GM18517 (cell line): ENCODE measurements around the gene SPECC1L.

ENCODE experiments used
- ATAC-seq: cut with Tn5 transposase; IDR thresholded peaks from one replicate; pipeline ENCODE4 v1.9.1; 2021; ENCODE audit warnings: mild to moderate bottlenecking, moderate library complexity; ENCODE audit not compliant: unreplicated experiment

SPECC1L gene

DNA sequence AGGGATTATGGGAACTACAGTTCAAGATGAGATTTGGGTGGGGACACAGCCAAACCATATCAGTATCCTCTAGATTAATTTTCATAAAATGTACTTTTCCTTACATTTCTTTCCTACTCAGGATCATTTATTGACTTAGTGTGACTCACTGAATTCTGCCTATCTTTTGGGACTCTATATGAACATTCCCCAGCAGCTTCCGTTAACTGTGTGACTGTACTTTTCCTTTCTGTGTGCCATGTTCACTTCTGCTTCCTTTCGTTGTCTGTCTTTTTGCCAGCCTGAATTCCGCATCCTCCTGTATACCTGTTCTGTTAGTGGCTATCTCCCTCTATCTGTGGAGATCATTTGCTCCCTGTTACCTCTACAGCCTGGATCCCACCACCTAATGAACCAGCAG is 48.8 kb downstream of the SPECC1L start:
- no peak for ATAC-seq

DNA sequence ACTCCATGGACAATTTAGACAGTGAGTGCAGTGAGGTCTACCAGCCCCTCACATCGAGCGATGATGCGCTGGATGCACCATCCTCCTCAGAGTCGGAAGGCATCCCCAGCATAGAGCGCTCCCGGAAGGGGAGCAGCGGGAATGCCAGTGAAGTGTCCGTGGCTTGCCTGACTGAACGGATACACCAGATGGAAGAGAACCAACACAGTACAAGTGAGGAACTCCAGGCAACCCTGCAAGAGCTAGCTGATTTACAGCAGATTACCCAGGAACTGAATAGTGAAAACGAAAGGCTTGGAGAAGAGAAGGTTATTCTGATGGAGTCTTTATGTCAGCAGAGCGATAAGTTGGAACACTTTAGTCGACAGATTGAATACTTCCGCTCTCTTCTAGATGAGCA is 51.4 kb downstream of the SPECC1L start:
- no peak for ATAC-seq

DNA sequence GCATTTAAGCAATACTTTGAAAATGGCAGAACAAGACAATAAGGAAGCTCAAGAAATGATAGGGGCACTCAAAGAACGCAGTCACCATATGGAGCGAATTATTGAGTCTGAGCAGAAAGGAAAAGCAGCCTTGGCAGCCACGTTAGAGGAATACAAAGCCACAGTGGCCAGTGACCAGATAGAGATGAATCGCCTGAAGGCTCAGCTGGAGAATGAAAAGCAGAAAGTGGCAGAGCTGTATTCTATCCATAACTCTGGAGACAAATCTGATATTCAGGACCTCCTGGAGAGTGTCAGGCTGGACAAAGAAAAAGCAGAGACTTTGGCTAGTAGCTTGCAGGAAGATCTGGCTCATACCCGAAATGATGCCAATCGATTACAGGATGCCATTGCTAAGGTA is 51.9 kb downstream of the SPECC1L start:
- no peak for ATAC-seq

DNA sequence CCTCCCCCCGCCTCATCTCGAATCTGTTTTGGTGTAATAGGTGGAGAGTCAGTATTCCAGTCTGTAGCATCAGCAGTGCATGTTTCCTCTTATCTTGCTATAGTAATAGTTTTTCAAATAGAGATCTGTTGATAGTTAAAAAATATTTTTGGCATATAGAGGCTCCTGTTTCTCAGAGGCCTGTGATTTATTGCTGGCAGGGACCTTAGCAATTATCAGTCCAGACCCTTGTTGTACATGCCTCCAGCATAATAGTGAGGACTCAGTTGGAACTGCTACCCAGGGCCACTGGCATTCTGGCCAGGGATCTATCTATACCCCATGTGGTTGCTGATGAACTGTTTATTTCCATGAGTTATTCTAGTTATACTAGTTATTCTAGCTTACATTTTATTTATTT is 52.6 kb downstream of the SPECC1L start:
- ATAC-seq: no peak

DNA sequence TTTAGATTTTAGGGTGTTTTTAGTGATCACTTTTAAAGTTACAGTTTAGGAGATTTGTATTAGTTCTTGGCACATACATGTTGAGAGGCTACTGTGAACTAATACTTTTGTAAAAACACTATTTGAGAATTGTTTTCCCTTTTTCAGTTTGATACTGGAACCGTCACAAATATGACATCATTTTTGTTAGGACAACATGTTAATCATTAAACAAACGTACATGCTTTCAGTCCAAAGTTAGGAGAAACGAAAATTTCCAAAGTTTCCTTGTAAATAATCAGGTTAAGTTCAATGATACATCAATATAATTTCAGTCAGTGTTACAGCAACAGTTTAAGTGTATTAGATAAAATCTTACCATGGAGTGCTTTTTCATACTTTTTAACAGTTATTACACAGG is 53.1 kb downstream of the SPECC1L start:
- no peak for ATAC-seq

DNA sequence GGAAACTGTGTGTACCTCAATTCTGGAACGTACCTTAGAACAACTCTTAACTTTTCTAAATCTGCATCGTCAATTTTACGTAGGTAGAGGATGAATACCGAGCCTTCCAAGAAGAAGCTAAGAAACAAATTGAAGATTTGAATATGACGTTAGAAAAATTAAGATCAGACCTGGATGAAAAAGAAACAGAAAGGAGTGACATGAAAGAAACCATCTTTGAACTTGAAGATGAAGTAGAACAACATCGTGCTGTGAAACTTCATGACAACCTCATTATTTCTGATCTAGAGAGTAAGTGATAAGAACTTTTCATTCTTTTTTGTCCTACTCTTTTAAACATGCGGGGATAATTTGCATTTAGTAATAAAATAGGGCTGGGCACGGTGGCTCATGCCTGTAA is 53.5 kb downstream of the SPECC1L start:
- no peak for ATAC-seq

DNA sequence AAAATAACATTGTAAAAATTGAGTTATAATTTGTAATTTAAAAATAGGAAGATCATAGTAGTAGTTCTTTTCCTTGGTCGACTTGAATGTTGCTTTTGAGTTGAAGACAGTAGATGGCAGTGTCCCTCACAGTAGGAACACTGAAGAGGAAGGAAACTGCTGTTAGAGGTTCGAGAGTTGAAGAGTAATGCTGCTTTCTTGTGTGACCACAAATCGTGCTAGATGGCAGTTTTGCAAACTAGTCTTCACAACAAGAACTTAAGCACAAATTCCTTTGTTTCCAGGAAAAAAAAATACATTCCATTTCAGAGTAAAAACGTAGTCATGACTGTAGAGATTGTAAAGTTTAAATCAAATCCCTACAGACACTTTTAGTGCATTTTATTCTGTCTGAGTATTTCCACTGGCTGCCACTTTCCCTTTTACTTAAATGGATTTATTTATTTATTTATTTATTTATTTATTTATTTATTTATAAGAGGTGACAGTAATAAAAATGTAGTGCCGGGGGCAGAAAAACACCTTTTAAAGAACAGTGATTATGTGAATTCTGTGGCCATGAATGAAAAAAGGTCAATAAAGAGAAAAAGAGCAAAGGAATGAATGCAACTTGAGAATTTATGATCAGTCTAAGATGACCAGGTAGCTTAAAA is 54.6 kb downstream of the SPECC1L start:
- ATAC-seq: no peak

DNA sequence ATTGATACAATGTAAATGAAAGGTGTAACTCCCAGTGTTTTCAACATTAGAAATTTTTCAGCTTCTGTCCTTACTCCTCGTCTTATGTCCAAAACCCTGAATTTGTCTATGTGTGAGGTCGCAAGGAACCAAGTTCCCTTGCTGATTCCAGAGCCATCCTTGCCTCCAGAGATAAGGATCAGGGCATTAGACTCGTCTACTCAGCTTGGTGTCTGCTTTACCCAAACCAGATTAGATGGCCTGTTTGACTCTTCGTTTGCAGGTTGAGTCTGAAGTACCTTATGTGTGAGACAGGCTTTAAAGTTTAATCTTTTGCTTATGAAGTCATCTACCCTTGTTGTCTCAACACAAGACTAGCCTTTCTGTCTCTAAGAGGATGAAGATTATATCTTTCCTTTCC is 55.6 kb downstream of the SPECC1L start:
- ATAC-seq: no peak

DNA sequence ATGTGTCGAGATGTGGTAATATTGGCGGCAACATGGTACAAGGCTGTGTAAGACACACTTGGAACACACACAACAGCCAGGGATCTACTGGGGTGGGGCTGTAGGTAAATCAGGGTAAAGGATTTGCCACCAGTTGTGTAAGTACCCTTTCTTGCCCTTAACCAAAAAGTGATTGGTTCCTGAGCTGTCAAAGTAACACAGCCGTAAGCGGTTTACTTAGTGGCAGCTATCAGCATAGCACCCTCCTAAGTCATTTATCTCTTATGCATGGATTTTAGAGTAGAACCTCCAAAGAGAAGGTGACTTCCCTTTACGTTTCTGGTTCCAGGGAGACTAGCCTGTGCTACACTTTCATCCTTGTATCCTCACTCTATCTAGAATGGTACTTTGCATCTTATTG is 57.2 kb downstream of the SPECC1L start:
- ATAC-seq: no peak

DNA sequence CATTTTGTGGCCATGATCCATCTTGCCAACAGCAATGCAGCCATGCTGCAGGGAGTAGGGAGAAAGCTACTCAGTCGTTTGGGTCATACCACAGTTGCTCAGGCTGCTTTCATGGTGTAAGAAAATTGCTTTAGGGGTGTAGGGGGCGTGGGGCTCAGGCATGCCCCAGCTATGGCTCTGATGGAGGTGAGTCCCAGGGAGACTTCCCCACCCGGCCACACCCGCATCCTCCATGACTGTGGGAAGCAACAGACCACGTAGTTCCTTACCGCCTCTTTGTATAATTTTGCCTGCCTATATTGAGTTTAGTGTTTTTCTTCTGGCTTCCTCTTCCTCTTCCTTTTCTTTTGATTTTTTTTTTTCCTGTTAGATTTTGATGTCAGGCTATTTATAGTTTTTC is 58.8 kb downstream of the SPECC1L start:
- ATAC-seq: no peak

DNA sequence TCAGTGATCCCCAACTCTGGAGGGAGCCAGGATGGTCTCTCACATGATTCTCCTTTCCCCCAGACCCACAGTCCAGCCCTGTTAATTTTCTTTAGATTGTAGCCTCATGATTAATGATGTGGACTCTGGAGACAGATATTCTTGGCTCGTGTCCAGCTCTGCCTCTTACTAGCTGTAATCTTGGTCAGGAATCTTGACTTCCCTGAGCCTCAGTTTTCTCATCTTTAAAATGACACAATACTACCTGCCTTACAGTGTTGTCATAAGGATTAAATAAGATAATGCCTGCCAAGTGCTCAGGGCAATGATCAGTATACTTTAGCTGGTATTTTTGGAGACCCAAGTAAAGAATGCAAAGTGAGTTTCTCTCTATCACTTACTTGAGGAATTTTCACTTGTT is 60.0 kb downstream of the SPECC1L start:
- ATAC-seq: no peak

DNA sequence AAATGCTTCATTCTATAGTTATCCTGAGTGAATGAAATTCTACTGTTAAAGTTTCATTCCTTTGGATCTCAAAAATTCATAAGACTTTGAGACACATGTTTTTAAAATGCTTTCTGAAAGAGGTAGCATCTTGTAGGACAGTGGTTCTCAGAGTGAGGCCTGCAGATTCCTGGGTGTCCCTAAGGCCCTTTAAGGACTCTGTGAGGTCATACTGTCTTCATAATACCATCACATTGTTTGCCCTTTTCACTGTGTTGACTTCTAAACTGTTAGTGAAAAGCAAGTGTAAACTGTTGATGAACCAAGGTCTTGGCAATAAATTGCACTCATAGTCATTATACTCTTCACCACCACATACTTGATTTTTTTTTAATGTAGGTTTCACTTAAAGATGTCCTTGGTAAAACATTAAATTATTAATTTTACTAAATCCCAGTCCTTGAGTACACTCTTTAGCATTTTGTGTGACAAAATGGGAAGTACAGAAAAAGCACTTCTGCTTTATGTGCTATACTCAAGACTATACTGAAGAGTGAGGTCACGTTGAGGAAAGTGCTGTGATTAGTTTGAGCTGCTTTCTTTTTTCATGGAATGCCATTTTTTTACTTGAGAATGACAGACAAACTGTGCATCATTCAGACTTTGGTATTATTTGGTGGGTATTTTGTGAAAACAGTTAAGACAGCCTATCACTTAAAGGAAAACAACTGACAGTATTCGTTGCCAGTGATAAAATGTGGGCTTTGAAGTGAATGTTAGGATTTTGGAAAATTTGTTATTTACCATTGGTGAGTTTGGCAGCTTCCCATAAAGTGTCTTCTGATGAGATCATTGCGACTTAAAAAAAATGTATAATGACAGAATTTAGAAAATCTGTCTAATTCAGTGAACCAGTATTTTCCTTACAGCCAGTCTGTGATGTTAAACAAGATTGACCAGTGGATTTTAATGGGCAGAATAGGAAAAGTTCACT is 61.1 kb downstream of the SPECC1L start:
- ATAC-seq: no peak

DNA sequence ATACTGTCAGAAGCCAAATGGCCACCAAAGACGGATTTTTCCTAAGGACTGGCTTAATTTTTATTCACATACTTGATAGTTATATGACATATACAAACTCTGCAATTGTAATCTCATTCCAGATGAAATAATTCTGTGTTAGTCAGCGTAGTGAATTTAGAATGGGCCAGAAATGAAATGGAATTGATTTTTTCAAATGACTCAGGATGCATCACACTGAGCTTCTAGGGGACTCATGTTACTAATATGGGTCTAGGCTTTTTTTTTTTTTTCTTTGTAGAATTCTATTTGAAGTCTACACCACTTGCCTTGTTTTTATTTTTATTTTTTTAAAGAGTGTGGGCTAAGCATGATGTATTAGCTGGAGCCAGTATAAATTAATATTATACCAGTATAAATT is 62.7 kb downstream of the SPECC1L start:
- ATAC-seq: no peak

DNA sequence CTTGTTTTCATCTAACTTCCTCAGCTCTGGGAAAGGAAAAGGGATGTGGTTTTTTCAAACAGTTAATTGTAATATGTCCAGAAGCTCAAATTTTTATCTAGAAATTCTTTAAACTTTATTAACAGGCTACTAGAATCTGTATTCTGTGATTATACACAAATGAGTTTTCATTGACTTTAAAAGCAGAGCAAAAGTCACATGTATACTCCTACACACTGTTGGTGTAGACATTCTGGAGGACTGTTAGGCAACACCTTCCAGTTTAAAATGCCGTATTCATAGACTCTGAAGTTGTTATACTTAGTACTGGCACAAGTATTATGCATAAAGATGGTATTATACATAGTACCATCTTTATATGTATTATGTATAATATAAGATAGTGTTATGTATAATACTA is 64.9 kb downstream of the SPECC1L start:
- no peak for ATAC-seq

DNA sequence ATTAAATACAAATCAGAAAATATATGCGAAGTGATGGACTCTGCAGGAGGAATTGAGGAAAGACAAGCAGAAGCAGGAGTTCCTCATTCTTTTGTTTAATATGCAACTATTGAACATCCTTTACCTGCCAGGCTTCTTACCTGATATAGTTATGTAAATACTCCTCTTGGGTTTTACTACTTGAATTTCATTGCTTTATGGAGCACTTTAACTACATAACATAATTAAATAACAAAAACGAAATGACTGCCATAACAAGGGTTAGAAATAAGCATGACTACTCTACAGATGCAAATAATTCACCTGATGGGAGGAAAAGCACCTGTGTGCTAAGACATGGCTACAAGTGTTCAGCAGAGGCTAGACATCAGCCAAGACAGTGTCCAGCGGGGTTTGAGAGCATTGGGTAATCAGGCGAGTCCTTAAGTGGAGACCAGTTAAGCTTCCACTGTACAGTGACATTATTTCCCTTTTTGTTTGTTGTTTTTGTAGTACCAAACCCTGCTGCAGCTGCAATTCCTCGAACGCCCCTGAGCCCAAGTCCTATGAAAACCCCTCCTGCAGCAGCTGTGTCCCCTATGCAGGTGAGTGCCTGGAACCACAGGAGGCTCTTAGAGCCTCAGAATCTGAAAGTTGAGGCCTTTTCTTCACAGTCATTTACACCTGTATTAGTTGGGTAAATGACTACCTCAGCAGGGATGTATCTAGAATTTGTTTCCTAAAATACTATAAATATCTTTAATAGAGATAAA is 67.4 kb downstream of the SPECC1L start:
- ATAC-seq: no peak

DNA sequence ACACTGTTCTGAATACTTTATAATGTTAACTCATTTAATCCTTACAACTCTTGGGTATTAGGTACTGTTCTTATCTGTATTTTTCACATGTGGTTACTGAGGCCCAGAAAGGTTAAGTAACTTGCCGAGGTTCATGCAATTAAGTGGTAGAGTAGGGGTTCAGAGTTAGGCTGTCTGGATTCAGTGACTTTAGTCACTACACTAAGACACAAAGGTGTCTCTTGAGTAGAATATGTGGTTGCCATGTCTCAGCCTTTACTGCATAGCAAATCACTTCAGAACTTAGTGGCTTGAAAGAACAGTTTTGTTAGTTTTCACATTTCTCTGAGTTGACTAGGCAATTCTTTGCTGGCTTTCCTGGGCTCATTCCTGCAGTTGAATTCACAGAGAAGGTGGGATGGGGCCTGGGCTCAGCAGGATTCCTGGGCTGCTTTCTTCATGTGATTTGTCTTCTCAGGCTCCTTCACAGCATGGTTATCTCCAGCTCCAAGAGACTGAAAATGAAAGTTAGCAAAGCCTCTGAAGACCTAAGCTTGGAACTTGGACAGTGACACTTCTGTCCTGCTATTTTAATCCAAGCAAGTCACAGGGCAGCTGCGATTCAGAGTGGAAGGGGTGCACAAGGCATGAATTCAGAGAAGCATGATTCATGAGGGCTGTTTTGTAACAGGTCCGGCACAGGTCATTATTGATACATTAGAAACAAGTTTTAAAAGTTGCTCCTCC is 68.3 kb downstream of the SPECC1L start:
- no peak for ATAC-seq

DNA sequence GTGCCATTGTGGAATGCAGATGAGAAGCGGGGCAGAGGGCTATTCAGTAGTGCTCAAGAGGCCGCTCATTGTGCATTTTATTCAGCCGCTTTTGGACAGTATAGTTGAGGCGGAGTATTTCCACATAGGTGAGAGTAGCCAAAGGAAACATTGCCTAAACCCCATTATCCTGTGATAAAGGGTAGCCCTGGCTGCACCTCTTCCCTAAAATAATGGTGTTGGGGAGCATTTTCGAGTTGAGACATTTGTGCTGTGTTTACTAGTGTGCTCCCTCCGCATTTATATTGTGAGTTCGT is 68.8 kb downstream of the SPECC1L start:
- no peak for ATAC-seq

DNA sequence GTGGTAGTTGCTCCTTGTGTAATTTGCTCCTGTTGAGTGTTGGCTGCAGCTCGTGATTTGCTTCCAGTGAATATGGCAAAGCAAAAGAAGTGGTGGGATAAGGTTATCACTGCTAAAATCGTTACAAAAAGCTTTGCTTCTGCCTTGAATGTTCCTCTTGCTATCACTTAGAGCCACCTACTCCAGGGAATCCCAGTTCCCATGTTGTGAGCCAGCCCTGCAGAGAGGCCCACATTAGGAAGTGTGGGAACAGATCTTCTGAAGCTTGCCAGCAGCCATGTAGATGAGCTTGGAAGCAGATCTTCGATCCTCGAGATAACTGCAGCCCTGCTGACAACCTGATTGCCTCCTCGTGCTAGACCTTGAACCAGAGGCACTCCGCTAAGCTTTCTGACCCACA is 71.0 kb downstream of the SPECC1L start:
- no peak for ATAC-seq

DNA sequence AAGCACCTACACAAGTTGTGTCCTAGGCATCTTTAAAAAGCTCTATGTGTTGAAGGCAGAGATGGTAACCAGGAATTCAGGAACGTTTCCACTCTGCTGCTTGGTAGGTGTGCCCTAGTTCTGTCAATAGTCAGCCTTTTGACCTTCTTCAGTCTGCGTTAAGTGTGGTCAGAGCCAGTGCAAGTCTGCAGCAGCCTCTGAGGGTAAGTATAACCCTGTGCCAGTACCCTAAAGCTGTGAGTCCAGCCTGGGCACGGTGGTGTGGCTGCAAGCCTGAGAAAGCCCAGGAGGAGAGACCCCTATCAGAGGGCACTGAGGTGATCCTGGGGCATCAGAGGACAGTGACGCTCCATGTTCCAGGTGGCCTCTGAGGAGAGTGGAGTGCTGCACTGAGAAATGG is 80.0 kb downstream of the SPECC1L start:
- ATAC-seq: no peak

DNA sequence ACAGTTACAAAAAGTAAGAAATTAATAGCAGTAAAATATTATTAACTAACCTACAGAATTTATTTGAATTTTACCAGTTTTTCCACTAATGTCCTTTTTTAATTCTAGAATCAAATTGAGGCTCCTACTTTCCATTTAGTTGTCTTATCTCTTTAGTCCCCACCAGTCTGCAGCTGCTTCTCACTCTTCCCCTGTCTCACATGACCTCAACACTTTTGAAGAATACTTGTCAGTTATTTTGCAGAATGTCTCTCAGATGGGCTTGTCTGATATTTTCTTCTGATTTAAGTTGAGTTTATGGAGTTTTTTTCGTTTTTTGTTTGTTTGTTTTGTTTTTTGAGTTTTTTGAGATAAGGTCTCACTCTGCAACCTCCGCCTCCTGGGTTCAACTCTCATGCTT is 82.5 kb downstream of the SPECC1L start:
- ATAC-seq: no peak

DNA sequence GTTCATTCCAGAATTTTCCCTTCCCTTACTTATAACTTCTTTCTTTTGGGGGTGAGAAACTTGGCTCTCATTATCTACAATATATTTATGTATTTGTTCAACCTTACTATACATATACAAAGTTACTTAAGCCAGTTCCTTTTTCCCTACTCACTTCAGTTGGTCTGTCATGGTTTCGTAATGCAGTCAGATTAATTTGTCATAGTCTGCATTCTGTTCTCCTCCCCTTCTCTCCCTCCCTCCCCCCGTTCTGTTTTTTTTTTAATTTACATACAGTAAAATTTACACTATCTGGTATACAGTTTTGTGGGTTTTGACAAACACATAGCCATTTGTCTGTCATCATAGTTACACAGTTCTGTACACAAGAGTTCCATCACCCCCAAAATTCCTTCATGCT is 84.9 kb downstream of the SPECC1L start:
- no peak for ATAC-seq
